ENCODE results near the gene NDST1.

DNA sequence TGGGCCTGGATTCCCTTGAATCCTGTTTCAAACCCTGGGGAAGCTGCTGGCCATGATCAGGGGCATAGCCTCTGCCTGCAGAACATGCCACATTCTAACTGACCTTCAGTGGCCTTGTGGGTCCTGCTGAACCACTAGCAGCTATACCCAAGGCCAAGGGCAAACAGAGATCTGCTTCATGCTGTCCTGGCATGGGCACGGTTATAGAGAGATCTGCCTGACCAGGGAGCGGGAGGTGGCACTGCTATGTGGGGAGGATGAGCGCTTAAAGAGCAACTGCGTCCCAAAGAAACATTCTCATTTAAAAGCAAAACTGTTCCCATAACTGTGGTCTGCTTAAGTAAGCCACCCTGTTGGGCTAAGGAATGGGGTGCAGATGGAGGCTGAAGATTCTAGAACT lies 96.1 kb downstream of the NDST1 start:
- TF ChIP-seq, protein P1, sequence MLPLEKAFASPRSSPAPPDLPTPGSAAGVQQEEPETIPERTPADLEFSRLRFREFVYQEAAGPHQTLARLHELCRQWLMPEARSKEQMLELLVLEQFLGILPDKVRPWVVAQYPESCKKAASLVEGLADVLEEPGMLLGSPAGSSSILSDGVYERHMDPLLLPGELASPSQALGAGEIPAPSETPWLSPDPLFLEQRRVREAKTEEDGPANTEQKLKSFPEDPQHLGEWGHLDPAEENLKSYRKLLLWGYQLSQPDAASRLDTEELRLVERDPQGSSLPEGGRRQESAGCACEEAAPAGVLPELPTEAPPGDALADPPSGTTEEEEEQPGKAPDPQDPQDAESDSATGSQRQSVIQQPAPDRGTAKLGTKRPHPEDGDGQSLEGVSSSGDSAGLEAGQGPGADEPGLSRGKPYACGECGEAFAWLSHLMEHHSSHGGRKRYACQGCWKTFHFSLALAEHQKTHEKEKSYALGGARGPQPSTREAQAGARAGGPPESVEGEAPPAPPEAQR (CRISPR knock-in tag; IDR thresholded peaks at IDR 0.05): no peak
- TF ChIP-seq ZBTB21 (CRISPR knock-in tag; IDR thresholded peaks at IDR 0.05; ENCODE audit: borderline replicate concordance): no peak
- no peak for TF ChIP-seq USF1 (CRISPR knock-in tag; IDR thresholded peaks at IDR 0.05)
- TF ChIP-seq SMAD4 (CRISPR knock-in tag; IDR thresholded peaks at IDR 0.05): no peak
